GM23338 (cell line): ENCODE results near the gene NEK7. TPM values are rescaled to one million over a fixed set of nuclear protein-coding genes. Genes with fewer than 3 reads are reported as not detected.

Source experiments
- ATAC-seq: fragments of 200-7000 bp; cut with Tn5 transposase; 3 replicates; pipeline ENCODE4 v1.9.1; 2020
- DNase-seq: peaks from one replicate; pipeline ENCODE4 v3.0.0-alpha.2; 2015; ENCODE audit warnings: low spot score
- H2AFZ ChIP-seq: fragments of 200-600 bp; sonication (generic); 2 replicates; pipeline ENCODE4 v1.8.0; 2016; ENCODE audit warnings: antibody characterized with exemption, mild to moderate bottlenecking, moderate library complexity
- H3F3A ChIP-seq: fragments of 200-600 bp; sonication (generic); replicated peaks from 2 replicates; pipeline ENCODE4 v1.8.0; 2017; ENCODE audit warnings: antibody characterized with exemption, mixed run types, low read depth
- H3K27ac ChIP-seq: fragments of 200-600 bp; sonication (generic); 2 replicates; pipeline ENCODE4 v1.6.1; 2016; ENCODE audit warnings: low read depth
- H3K27me3 ChIP-seq: fragments of 200-600 bp; sonication (generic); 2 replicates; pipeline ENCODE4 v1.8.0; 2016; ENCODE audit warnings: mild to moderate bottlenecking, mixed run types, moderate library complexity; ENCODE audit not compliant: insufficient read depth
- H3K36me3 ChIP-seq: fragments of 200-600 bp; sonication (generic); 2 replicates; pipeline ENCODE4 v1.8.0; 2016; ENCODE audit warnings: mild to moderate bottlenecking; ENCODE audit not compliant: insufficient read depth
- H3K4me1 ChIP-seq: fragments of 200-600 bp; sonication (generic); 2 replicates; pipeline ENCODE4 v1.8.0; 2016; ENCODE audit warnings: mild to moderate bottlenecking, moderate library complexity; ENCODE audit not compliant: insufficient read depth
- H3K4me2 ChIP-seq: fragments of 200-600 bp; sonication (generic); 2 replicates; pipeline ENCODE4 v1.7.1; 2017; ENCODE audit warnings: mixed run types
- H3K4me3 ChIP-seq: fragments of 200-600 bp; sonication (generic); 2 replicates; pipeline ENCODE4 v1.6.1; 2016; ENCODE audit warnings: mixed run types
- H3K79me2 ChIP-seq: fragments of 200-600 bp; sonication (generic); replicated peaks from 2 replicates; pipeline ENCODE4 v1.8.0; 2017; ENCODE audit warnings: mild to moderate bottlenecking; ENCODE audit not compliant: insufficient read depth
- H3K9me2 ChIP-seq: fragments of 200-600 bp; sonication (generic); 2 replicates; pipeline ENCODE4 v1.8.0; 2017; ENCODE audit not compliant: insufficient read depth
- H4K20me1 ChIP-seq: fragments of 200-600 bp; sonication (generic); replicated peaks from 2 replicates; pipeline ENCODE4 v1.8.0; 2017; ENCODE audit warnings: mild to moderate bottlenecking; ENCODE audit not compliant: insufficient read depth
- H3K27ac Mint-ChIP-seq: 2 replicates; pipeline ENCODE4 v1.8.0; 2020; ENCODE audit warnings: inconsistent platforms, mild to moderate bottlenecking, moderate library complexity, mixed read lengths
- H3K27me3 Mint-ChIP-seq: 3 replicates; pipeline ENCODE4 v1.8.0; 2022; ENCODE audit warnings: low read depth, mild to moderate bottlenecking, moderate library complexity, mixed read lengths, inconsistent platforms; ENCODE audit not compliant: insufficient read depth, poor library complexity
- H3K36me3 Mint-ChIP-seq: 3 replicates; pipeline ENCODE4 v1.8.0; 2021; ENCODE audit warnings: low read depth, mild to moderate bottlenecking, inconsistent platforms, moderate library complexity, mixed read lengths
- H3K4me1 Mint-ChIP-seq: 3 replicates; pipeline ENCODE4 v1.8.0; 2020; ENCODE audit warnings: mild to moderate bottlenecking, inconsistent platforms, mixed read lengths
- H3K4me3 Mint-ChIP-seq: 3 replicates; pipeline ENCODE4 v1.8.0; 2021; ENCODE audit warnings: moderate library complexity, mild to moderate bottlenecking, inconsistent platforms, mixed read lengths
- H3K9me3 Mint-ChIP-seq: 3 replicates; pipeline ENCODE4 v1.8.0; 2020; ENCODE audit warnings: moderate library complexity, mild to moderate bottlenecking, inconsistent platforms, mixed read lengths
- CREB1 ChIP-seq: fragments of 250-450 bp; sonication (Bioruptor Pico); IDR thresholded peaks from 2 replicates; pipeline ENCODE4 v1.5.0; 2020; ENCODE audit warnings: low read depth, mild to moderate bottlenecking, moderate library complexity
- ETS1 ChIP-seq: IDR thresholded peaks from 2 replicates; pipeline ENCODE4 v1.6.1; 2016; ENCODE audit warnings: antibody characterized with exemption
- EZH2 ChIP-seq: fragments of 200-600 bp; sonication (generic); IDR thresholded peaks from one replicate; pipeline ENCODE4 v1.8.0; 2017; ENCODE audit warnings: antibody characterized with exemption, mild to moderate bottlenecking, low read depth; ENCODE audit not compliant: unreplicated experiment
- JUNB ChIP-seq: IDR thresholded peaks from one replicate; pipeline ENCODE4 v1.6.1; 2016; ENCODE audit warnings: antibody characterized with exemption; ENCODE audit not compliant: unreplicated experiment
- NANOG ChIP-seq: IDR thresholded peaks from 2 replicates; pipeline ENCODE4 v1.6.1; 2016; ENCODE audit warnings: antibody characterized with exemption, borderline replicate concordance
- POLR2AphosphoS5 ChIP-seq: IDR thresholded peaks from 2 replicates; pipeline ENCODE4 v1.6.1; 2016; ENCODE audit warnings: antibody characterized with exemption, low read depth
- STAT1 ChIP-seq: IDR thresholded peaks from one replicate; pipeline ENCODE4 v1.6.1; 2016; ENCODE audit warnings: antibody characterized with exemption; ENCODE audit not compliant: unreplicated experiment
- ZNF114 ChIP-seq: fragments of 250-450 bp; sonication (Bioruptor Pico); IDR thresholded peaks from 2 replicates; pipeline ENCODE4 v1.5.0; 2020; ENCODE audit warnings: mild to moderate bottlenecking, moderate library complexity
- ZNF331 ChIP-seq: fragments of 250-450 bp; sonication (Bioruptor Pico); IDR thresholded peaks from 2 replicates; pipeline ENCODE4 v1.5.0; 2020; ENCODE audit warnings: low read depth, mild to moderate bottlenecking, moderate library complexity
- polyA plus RNA-seq: library from polyadenylated mRNA; unstranded; fragments of >200 nt; fragmentation: Nextera tagmentation; extraction: Ambion mirVana; gene quantifications from 2 replicates; pipeline ENCODE4 v1.2.1, GENCODE V29; 2016
- total RNA-seq: library from RNA; depleted of rRNA; stranded (reverse); fragments of >200 nt; shearing (Covaris generic); gene quantifications from 2 replicates; pipeline ENCODE4 v1.2.3, GENCODE V29; 2014
- TF ChIP-seq, protein P1 (sequence below), 2 experiments: fragments of 200-600 bp in 1 of 2; sonication (generic) in 1 of 2; conservative IDR thresholded peaks; 2 replicates each; pipeline versions ENCODE4 v1.5.1 to v1.6.1; 2016 to 2017; ENCODE audit warnings: antibody characterized with exemption in 2 of 2, low read depth in 2 of 2, mild to moderate bottlenecking in 2 of 2, moderate library complexity in 1 of 2
- TF ChIP-seq, protein P2 (sequence below): IDR thresholded peaks from one replicate; pipeline ENCODE4 v1.6.1; 2018; ENCODE audit warnings: antibody characterized with exemption; ENCODE audit not compliant: unreplicated experiment

The NEK7 gene
- total and polyA plus RNA-seq, 2 experiments from 2014 or later, result 4.8 to 15.3 TPM

- TF ChIP-seq NANOG (no peak), STAT1 (no peak), CREB1 (CRISPR knock-in tag) (no peak), EZH2 (no peak), POLR2AphosphoS5 (no peak), ETS1 (no peak)
- TF ChIP-seq, protein P1, sequence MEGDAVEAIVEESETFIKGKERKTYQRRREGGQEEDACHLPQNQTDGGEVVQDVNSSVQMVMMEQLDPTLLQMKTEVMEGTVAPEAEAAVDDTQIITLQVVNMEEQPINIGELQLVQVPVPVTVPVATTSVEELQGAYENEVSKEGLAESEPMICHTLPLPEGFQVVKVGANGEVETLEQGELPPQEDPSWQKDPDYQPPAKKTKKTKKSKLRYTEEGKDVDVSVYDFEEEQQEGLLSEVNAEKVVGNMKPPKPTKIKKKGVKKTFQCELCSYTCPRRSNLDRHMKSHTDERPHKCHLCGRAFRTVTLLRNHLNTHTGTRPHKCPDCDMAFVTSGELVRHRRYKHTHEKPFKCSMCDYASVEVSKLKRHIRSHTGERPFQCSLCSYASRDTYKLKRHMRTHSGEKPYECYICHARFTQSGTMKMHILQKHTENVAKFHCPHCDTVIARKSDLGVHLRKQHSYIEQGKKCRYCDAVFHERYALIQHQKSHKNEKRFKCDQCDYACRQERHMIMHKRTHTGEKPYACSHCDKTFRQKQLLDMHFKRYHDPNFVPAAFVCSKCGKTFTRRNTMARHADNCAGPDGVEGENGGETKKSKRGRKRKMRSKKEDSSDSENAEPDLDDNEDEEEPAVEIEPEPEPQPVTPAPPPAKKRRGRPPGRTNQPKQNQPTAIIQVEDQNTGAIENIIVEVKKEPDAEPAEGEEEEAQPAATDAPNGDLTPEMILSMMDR (conservative IDR thresholded peaks at IDR 0.05; ENCODE audit: low read depth in 2 of 2), result no peak
Measured at GRCh38 chr1:198199105-198199504, 42.3 kb downstream of the NEK7 start (continued).

DNA sequence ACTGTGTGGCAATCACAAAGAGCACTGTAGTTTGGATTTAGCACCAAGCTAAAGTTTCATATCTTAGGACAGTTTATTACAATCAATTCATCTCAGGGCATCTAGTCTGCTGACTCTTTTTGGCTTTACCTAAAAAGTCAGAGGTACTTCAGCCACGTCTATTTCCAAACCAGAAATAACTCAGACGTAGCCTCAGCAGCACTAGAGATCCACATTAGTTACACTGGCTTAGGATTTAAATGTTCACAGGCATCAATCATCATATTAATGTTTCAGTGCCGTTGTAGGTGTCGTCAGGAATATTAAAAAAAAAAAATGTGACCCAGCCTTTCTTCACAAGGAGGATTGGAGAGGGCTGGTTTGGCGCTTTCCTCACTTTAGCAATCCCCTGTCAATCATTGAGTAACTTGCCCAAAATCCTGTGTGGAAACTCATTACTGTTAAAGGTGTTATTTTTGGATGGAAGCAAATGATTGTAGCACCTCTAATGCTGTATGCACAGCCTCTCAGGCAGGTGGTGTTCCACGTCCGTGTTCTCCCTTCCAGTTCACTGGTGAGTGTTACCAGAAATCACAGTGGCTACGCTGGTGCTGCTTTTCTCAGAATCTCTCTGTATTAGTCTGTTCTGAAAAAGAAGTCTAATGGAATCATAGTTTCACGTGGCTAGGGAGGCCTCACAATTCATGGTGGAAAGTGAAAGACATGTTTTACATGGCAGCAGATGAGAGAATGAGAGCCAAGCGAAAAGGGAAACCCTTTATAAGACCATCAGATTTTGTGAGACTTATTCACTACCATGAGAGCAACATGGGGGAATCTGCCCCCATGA, 45.4 kb downstream of the NEK7 start:
- Mint-ChIP-seq H3K9me3 (no peaks in the 10 kb centered on the region), H3K36me3 (peaks cover 4% of the 10 kb centered on the region; the same call in 1 of the 3 replicates), H3K4me3 (no peak overlapping the region), H3K4me1 (peaks cover 13% of the 10 kb centered on the region; the same call in 1 of the 3 replicates), H3K27me3 (peaks cover 3% of the 10 kb centered on the region), H3K27ac (peak overlapping the region; percentile 41; the same call in 1 of the 2 replicates)
- peaks cover 78% of the 10 kb centered on the region for H3K79me2 ChIP-seq
- no peaks in the 10 kb centered on the region for H3K36me3 ChIP-seq
- ATAC-seq (no peak), DNase-seq (no peak)
- no peak overlapping the region for H3K27ac ChIP-seq
- no peak overlapping the region for H3K4me2 ChIP-seq
- H3K9me2 ChIP-seq, result no peaks in the 10 kb centered on the region
- peaks cover 4% of the 10 kb centered on the region; the same call in 1 of the 2 replicates for H3K4me1 ChIP-seq
- H3F3A ChIP-seq, result no peaks in the 10 kb centered on the region
- no peak overlapping the region for H3K4me3 ChIP-seq
- H2AFZ ChIP-seq, result no peak overlapping the region
- H4K20me1 ChIP-seq, result no peaks in the 10 kb centered on the region
- H3K27me3 ChIP-seq, result no peaks in the 10 kb centered on the region
- TF ChIP-seq ZNF114 (CRISPR knock-in tag), result no peak
- TF ChIP-seq POLR2AphosphoS5, result no peak
- TF ChIP-seq EZH2, result no peak
- no peak for TF ChIP-seq ETS1
- TF ChIP-seq JUNB, result no peak
- TF ChIP-seq, protein P1 (conservative IDR thresholded peaks at IDR 0.05; ENCODE audit: low read depth in 2 of 2), result no peak
- TF ChIP-seq, protein P2, sequence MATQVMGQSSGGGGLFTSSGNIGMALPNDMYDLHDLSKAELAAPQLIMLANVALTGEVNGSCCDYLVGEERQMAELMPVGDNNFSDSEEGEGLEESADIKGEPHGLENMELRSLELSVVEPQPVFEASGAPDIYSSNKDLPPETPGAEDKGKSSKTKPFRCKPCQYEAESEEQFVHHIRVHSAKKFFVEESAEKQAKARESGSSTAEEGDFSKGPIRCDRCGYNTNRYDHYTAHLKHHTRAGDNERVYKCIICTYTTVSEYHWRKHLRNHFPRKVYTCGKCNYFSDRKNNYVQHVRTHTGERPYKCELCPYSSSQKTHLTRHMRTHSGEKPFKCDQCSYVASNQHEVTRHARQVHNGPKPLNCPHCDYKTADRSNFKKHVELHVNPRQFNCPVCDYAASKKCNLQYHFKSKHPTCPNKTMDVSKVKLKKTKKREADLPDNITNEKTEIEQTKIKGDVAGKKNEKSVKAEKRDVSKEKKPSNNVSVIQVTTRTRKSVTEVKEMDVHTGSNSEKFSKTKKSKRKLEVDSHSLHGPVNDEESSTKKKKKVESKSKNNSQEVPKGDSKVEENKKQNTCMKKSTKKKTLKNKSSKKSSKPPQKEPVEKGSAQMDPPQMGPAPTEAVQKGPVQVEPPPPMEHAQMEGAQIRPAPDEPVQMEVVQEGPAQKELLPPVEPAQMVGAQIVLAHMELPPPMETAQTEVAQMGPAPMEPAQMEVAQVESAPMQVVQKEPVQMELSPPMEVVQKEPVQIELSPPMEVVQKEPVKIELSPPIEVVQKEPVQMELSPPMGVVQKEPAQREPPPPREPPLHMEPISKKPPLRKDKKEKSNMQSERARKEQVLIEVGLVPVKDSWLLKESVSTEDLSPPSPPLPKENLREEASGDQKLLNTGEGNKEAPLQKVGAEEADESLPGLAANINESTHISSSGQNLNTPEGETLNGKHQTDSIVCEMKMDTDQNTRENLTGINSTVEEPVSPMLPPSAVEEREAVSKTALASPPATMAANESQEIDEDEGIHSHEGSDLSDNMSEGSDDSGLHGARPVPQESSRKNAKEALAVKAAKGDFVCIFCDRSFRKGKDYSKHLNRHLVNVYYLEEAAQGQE, result no peak
- no peak for TF ChIP-seq ZNF331 (CRISPR knock-in tag)
- TF ChIP-seq NANOG, result no peak
